Midbrain (tissue), 1 donor: ENCODE results near the gene GJA10.
"Not testable (repeated sequence)": the region's sequence is repeated elsewhere in the genome, so short reads cannot be mapped to it uniquely, and the experiment has no call there.

ENCODE experiments used
- DNase-seq: peaks from one replicate; lab custom pipeline; 2025; lab: John Stamatoyannopoulos, UW

The GJA10 gene

DNA sequence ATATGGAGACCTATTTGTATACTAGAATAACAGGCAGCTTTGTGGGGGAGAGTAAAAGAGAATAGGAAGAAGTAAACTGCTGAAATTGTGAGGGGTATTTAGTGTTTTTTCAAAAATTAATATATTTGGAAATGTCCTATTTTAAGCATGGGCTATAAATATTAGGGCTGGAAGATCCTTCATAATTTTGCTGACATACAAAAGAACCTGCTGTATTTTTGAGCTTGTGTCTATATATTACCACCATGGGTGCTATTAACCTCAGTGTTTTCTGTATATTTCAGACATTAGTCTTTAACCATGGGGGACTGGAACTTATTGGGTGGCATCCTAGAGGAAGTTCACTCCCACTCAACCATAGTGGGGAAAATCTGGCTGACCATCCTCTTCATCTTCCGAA lies at the start of gene GJA10:
Gene GJA10 (plus strand): TSS at position 301 of the 400 bp plus-strand sequence. CDS start 0 bp downstream, at position 301.
- DNase-seq, result no peak

DNA sequence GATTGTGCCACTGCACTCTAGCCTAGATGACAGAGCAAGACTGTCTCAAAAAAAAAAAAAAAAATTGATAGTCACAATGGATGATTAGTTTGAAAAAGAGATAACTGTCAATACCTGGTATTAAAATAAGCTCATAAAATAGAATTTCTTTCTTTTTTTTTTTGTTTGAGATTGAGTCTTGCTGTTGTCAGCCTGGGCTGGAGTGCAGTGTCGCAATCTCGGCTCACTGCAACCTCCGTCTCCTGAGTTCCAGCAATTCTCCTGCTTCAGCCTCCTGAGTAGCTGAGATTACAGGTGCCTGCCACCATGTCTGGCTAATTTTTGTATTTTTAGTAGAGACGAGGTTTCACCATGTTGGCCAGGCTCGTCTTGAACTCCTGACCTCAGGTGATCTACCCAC lies 46.8 kb upstream of the GJA10 start:
- not testable (repeated sequence) for DNase-seq

DNA sequence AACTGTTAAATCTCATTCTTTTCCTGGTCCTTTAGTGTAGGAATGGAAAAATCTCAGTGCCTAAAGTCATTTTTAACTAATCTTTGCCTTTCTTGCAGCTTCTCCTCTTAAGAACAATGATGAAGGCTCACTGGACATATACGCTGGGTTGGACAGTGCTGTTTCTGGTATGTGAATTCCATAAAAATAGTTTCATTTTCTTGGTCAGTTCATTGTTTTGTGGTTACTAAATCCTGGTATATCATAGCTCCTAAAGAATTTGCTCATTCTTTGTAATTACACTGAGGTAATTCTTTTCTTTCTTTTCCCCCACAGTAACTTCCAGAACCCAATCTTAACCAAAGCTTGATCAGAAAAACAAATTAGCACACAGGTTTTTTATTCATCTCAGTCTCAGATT lies 41.2 kb upstream of the GJA10 start:
- no peak for DNase-seq

DNA sequence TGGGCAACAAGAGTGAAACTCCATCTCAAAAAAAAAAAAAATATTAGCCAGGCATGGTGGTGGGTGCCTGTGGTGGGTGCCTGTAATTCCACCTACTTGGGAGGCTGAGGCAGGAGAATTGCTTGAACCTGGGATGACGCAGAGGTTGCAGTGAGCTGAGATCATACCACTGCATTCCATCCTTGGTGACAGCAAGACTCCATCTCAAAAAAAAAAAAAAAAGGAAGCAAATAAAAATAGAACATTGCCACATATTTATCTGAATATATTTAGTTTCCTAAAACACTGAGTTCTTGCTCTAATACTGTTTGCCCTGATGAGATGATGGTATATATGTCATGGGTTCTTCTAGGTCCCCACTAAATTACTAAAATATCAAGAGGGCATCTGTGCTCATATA lies 36.2 kb upstream of the GJA10 start:
- no peak for DNase-seq

DNA sequence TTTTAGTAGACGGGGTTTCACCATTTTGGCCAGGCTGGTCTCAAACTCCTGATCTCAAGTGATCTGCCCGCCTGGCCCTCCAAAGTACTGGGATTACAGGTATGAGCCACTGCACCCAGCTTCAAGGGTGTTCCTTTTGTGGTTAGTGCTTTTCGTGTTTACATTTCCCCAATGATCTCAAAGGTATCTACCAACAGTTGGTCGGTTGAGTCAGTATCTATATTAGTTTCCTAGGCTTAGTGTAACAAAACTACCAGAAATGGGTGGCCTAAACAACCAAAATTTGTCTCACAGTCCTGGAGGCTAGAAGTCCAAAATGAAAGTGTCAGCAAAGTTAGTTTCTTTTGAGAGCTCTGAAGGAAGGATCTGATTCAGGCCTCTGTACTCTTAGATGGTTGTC lies 34.5 kb upstream of the GJA10 start:
- no peak for DNase-seq

DNA sequence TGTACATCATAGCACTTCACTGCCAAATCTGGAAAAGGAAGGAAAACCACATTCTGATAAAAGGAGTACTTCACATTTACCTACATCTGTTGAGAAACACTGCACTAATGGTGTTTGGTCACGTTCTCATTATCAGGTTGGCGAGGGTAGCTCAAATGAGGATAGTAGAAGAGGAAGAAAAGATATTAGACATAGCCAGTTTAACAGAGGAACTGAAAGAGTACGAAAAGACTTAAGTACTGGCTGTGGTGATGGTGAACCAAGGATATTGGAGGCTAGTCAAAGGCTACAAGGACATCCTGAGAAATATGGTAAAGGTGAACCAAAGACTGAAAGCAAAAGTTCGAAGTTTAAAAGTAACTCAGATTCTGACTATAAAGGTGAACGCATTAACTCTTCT lies 32.0 kb upstream of the GJA10 start:
- DNase-seq, result no peak

DNA sequence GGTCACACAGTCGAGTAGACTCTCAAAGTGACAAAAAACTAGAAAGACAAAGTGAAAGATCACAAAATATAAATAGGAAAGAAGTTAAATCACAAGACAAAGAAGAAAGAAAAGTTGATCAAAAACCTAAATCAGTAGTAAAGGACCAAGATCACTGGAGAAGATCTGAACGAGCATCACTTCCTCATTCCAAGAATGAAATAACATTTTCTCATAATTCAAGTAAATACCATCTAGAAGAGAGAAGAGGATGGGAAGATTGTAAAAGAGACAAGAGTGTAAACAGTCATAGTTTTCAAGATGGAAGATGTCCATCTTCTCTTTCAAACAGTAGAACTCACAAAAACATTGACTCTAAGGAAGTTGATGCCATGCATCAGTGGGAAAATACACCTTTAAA lies 31.6 kb upstream of the GJA10 start:
- no peak for DNase-seq

DNA sequence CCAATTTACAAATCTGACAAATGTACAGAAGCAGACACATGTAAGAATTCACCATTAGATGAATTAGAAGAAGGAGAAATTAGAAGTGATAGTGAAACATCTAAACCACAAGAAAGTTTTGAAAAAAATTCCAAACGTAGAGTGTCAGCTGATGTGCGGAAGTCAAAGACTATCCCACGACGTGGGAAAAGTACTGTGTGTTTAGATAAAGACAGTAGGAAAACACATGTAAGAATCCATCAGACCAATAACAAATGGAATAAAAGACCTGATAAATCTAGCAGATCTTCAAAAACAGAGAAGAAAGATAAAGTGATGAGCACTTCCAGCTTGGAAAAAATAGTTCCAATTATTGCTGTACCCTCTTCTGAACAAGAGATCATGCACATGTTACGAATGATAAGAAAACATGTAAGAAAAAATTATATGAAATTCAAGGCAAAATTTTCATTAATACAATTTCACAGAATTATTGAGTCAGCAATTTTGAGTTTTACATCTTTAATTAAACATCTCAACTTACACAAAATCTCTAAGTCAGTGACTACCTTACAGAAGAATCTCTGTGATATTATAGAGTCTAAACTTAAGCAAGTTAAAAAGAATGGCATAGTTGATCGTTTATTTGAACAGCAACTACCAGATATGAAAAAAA lies 28.1 kb upstream of the GJA10 start:
- no peak for DNase-seq

DNA sequence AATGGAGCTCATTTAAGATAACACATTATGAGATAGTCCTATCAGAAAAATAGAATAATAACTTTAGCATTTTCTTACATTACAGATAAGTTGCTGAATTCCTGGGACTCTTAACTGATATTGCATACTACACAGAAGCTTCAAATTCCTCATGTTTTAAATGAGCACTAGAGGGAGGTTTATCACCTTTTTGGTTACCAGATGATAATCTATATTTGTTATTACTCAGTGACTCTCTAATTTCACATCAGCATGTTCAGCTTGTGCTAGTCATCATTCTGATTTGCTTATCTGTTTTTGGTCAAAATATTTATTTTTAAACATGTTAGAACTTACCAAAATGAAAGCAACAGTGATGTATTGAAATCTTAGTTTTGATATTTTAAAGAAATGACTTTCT lies 20.5 kb upstream of the GJA10 start:
- DNase-seq, result no peak

DNA sequence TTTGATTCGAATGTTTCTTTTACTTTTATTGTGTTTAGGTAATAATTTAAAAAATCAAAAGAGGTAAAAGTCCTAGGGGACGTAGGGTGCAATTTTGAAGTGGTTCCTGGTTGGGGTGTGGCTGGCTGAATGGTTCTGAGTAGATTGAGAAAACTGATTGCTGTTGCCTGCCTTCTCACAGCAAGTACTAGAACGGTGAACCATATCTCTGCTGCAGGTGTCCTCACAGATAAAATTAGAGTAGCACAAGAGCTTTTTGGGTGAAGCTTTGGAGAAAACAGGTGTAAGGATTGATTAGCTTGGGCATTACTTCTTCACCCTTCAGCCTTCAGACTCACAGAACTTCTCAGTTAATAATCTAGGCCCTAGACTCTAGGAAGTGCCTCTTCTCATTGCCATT lies 19.8 kb upstream of the GJA10 start:
- no peak for DNase-seq

DNA sequence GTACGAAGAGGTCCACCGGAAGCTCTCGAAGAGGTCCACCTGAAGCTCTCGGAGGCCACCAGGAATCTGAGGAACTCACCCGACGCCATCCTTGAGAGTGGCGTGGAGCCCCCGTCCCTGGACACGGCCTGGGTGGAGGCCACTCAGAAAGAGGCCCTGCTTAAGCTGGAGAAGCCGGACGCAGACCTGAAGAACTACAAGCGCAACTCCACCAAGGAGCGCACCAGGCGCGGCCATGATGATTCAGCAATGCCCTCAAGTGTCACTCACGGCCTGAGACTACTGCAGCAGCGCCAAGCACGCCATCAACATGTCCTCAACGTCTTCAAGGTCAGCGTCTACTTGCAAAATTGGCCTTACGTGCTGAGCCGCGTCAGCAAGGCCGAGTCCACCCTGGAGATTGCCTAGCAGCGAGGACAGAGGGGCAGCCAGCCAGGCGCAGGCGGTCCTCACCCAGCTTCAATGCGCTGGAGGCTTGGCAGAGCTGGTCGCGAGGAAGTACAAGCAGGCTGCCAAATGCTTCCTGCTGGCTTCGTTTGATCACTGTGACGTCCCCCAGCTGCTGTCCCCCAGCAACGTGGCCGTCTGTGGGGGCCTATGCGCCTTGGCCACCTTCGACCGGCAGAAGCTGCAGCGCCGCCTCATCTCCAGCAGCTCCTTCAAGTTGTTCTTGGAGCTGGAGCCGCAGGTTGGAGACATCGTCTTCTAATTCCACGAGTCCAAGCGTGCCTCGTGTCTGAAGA lies 7.7 kb upstream of the GJA10 start:
- DNase-seq, result no peak

DNA sequence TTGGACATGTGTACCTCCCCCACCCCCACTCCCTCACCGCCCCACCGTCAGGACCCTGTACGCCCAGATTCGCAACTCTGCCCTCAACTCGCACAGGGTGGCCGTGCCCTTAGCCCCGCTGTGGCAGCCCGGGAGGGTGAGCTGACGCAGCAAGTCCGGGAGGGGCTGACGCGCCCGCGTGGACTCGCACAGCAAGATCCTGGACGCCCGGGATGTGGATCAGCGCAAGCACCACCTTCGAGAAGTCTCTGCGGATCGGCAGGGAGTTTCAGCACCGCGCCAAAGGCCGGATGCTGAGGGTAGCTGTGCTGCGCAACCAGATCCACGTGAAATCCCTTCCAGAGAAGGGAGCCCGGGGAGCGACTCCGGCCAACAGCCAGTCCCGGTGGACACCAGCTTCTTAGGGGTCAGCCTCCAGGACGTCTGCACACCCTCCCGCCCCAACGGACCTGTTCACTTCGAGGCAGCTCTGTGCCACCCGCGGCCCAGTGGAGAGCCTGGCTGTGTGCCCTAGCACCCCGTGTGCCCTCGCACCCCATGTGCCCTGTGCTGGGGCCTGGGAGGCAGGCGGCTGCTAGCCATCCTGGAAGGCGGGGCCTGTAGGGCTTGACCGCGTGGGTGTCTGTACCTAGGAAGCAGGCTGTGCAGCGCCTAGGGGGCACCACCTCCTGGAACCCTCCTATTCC lies 6.7 kb upstream of the GJA10 start:
- DNase-seq, result no peak

DNA sequence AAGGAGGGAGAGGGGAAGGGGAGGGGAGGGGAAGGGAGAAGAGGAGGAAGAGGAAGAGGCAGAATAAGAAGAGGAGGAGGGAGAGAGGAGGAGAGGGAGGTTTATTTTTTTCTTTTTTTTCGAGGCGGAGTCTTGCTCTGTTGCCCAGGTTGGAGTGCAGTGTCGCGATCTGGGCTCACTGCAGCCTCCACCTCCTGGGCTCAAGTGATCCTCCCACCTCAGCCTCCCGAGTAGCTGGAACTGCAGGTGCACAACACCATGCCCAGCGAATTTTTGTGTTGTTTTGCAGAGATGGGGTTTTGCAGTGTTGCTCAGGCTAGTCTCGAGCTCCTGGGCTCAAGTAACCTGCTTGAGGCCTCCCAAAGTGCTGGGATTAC lies 6.1 kb upstream of the GJA10 start:
- DNase-seq, result no peak

DNA sequence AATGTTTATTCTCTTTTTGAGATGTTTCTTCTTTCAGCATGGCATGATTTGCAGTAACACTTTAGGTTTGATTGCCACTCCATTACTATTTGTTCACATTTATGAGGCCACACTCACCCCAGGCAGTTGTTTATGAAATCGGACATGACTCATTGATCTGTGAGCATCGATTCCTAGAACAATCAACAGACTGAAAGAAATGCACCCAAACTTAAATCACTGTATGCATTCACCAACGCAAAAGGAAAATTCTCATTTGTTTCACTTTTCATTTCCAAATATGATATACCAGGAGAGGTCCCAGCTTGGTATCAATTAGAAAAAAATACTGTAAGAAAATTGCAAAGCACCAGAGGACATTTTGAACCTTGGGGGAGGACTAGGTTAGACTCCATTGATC lies 5.4 kb upstream of the GJA10 start:
- no peak for DNase-seq

DNA sequence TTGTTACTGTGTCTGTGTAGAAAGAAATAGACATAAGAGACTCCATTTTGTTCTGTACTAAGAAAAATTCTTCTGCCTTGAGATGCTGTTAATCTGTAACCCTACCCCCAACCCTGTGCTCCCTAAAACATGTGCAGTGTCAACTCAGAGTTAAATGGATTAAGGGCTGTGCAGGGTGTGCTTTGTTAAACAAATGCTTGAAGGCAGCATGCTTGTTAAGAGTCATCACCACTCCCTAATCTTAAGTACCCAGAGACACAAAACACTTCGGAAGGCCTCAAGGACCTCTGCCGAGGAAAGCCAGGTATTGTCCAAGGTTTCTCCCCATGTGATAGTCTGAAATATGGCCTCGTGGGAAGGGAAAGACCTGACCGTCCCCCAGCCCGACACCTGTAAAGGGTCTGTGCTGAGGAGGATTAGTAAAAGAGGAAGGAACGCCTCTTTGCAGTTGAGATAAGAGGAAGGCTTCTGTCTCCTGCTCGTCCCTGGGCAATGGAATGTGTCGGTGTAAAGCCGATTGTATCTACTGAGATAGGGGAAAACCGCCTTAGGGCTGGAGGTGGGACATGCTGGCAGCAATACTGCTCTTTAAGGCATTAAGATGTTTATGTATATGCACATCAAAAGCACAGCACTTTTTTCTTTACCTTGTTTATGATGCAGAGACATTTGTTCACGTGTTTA lies 3.3 kb upstream of the GJA10 start:
- not testable (repeated sequence) for DNase-seq

DNA sequence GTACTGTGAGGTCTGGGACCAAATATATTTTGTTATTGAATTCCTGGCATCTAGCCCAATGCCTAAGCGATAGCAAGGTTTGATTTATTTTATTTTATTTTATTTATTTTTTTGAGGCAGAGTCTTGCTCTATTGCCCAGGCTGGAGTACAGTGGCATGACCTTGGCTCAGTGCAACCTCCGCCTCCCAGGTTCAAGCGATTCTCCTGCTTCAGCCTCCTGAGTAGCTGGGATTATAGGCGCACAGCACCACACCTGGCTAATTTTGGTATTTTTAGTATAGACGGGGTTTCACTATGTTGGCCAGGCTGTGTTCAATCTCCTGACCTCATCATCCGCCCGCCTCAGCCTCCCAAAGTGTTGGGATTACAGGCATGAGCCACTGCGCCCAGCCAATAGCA lies 1.7 kb upstream of the GJA10 start:
- not testable (repeated sequence) for DNase-seq

DNA sequence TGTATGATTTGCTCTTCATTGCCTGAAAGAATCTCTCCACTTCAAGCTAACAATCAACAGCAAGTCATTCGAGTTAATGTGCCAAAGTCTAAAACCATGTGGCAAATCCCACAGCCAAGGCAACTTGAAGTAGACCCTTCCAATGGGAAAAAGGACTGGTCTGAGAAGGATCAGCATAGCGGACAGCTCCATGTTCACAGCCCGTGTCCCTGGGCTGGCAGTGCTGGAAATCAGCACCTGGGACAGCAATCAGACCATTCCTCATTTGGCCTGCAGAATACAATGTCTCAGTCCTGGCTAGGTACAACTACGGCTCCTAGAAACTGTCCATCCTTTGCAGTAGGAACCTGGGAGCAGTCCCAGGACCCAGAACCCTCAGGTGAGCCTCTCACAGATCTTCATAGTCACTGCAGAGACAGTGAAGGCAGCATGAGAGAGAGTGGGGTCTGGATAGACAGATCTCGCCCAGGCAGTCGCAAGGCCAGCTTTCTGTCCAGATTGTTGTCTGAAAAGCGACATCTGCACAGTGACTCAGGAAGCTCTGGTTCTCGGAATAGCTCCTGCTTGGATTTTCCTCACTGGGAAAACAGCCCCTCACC lies 1.1 kb downstream of the GJA10 start:
- no peak for DNase-seq

DNA sequence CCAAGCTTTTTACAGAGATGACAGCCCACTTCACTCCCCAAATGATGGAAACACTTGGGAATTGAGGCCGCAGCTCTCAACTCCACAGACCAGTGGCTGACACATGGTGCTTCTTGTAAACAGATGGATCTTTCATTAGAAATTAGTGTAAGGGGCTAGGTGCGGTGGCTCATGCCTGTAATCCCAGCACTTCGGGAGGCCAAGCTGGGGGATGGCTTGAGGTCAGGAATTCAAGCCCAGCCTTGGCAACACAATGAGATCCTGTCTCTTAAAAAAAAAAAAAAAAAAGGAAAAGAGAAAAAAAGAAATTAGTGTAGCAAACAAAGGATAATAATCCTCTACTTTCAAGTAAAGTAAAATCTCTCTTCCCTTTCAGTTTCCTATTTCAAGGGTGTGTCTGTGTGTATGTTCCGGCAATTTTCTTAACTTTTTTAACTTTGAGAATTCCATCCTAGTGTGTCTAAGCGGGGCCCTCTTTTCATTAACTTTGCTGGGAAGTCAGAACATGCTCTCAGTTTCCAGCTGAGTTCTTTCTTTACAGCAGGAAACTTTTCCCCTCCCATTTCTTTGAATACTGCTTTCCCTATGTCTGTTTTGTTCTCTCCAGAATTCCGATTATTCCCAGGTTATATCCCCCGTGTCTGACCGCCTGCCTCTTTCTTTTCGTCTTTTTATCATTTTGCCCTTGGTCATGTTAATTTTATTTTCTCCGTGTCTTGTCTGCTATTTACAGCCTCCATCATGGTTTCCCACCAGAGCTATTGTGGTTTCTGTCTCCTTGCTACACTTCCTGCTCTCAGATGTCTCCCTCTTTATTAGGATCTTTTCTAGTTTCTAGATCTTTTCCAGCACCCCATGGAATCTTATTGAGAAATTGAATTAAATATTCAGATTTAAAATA lies 16.0 kb downstream of the GJA10 start:
- DNase-seq, result not testable (repeated sequence)

DNA sequence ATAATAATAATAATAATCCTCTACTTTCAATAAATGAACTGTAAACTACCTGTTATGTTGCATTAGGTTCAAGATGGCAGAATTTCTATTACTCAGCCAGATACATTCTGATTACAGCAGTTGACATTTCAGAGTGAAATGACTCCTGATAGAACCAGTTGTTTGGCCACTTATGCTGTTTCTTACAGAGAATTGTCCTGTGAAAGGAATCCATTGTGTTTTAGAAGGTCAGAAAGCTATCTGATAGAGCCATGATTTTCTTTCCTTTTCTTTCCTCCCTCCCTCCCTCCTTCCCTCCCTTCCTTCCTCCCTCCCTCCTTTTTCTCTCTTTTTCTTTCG lies 16.6 kb downstream of the GJA10 start:
- DNase-seq, result no peak

DNA sequence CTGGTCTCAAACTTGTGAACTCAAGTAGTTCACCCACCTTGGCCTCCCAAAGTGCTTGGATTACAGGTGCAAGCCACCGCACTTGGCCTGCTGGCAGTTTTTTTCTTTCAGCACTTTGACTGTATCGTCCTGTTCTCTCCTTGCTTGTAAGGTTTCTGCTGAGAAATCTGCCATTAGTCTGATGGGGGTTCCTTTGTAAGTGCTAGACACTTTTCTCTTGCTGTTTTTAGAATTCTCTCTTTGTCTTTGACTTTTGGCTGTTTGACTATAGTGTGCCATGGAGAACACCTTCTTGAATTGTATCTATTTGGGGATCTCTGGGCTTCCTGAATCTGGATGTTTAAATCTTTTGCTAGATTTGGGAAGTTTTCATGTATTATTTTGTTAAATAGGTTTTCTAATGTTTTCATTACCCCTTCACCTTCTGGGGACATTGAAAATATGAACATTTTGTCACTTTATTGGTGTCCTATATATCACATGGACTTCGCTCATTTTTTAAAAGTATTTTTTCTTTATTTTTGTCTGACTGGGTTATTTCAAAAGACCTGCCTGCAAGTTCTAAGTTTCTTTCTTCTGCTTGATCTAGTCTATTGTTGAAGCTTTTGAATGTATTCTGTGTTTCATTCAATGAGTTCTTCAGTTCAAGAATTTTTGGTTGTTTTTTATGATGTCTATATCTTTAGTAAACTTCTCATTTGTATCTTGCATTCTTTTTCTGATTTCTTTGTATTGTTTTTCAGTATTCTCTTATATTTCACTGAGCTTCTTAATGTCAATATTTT lies 22.1 kb downstream of the GJA10 start:
- DNase-seq, result no peak

DNA sequence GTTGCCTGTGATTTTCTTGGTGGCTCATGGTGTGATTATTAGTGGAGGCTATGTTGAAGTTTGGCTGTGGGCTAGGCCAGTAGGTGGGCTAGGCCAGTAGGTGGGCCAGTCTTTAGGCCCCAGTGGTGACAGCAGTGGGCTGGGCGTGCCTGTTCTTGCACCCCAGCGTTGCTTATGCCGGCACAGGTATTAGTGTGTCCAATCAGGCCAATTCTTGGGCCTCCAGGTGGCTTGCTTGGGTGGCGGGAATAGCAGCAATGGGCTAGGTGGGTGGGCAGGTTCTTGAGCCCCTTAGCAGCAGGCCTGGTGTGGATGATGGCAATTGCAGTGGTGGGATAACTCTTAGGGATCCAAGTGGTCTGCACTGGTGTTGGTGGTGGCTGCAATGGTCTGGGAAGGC lies 22.9 kb downstream of the GJA10 start:
- no peak for DNase-seq
